H1 (cell line): Measurements from ENCODE around the gene EFCAB10.
A peak's percentile ranks its signal among the peaks of the same experiment; 100 is the strongest.

ENCODE experiments used
- CTCF ChIP-seq, 3 experiments: IDR thresholded peaks; 1 replicate in 2 of 3; 2 replicates in 1 of 3; pipeline versions ENCODE4 v1.5.1 to v1.6.1; 2011; ENCODE audit warnings: low read length in 3 of 3, mild to moderate bottlenecking in 3 of 3, inconsistent platforms in 2 of 3, low read depth in 1 of 3, moderate library complexity in 1 of 3; ENCODE audit not compliant: insufficient read depth in 1 of 3; ENCODE audit errors: control extremely low read depth in 1 of 3
- EP300 ChIP-seq, 2 experiments: IDR thresholded peaks; 1 replicate in 1 of 2; 2 replicates in 1 of 2; pipeline ENCODE4 v1.6.1; 2011 to 2012; ENCODE audit warnings: low read depth in 2 of 2, low read length in 2 of 2, mild to moderate bottlenecking in 2 of 2, borderline replicate concordance in 1 of 2, inconsistent platforms in 1 of 2, moderate library complexity in 1 of 2
- EZH2 ChIP-seq: fragments of 200-600 bp; sonication (generic); IDR thresholded peaks from 2 replicates; pipeline ENCODE4 v1.7.1; 2012; ENCODE audit warnings: low read depth, mild to moderate bottlenecking, moderate library complexity, low read length, inconsistent platforms; ENCODE audit not compliant: severe bottlenecking
- MAX ChIP-seq: IDR thresholded peaks from 2 replicates; pipeline ENCODE4 v1.6.1; 2012; ENCODE audit warnings: inconsistent platforms
- POLR2AphosphoS5 ChIP-seq: IDR thresholded peaks from 2 replicates; pipeline ENCODE4 v1.6.1; 2011; ENCODE audit warnings: low read depth, low read length
- RFX5 ChIP-seq: IDR thresholded peaks from 2 replicates; pipeline ENCODE4 v1.6.1; 2011; ENCODE audit warnings: low read depth, low read length, improper control_type of control experiment, borderline replicate concordance
- SP1 ChIP-seq: IDR thresholded peaks from 2 replicates; pipeline ENCODE4 v1.6.1; 2011; ENCODE audit warnings: low read depth, low read length
- SUZ12 ChIP-seq: fragments of 200-600 bp; sonication (generic); IDR thresholded peaks from 2 replicates; pipeline ENCODE4 v1.6.1; 2012; ENCODE audit warnings: mild to moderate bottlenecking, inconsistent platforms, low read length, moderate library complexity, mixed read lengths

- TF ChIP-seq CTCF (IDR thresholded peaks at IDR 0.05; ENCODE audit: control extremely low read depth in 1 of 3, insufficient read depth in 1 of 3, low read depth in 1 of 3, low read length in 3 of 3) (peak; percentile 51 to 91 (median 77)), SUZ12 (no peak), RFX5 (no peak), POLR2AphosphoS5 (no peak), EZH2 (no peak), EP300 (IDR thresholded peaks at IDR 0.05; ENCODE audit: borderline replicate concordance in 1 of 2, low read depth in 2 of 2, low read length in 2 of 2) (no peak), SP1 (no peak), MAX (no peak)
These were observed 8.2 kb upstream of the EFCAB10 start for GRCh38 chr7:105589356-105590077.
